ENCODE data around the gene N4BP3. TPM values are rescaled to one million over a fixed set of nuclear protein-coding genes. Genes with fewer than 3 reads are reported as not detected.
"Not testable (repeated sequence)": the region's sequence is repeated elsewhere in the genome, so short reads cannot be mapped to it uniquely, and the experiment has no call there.

N4BP3 gene
- total and polyA plus RNA-seq, 4 experiments from 2014 or later = 0.30 to 2.0 (median 1.1) TPM

DNA sequence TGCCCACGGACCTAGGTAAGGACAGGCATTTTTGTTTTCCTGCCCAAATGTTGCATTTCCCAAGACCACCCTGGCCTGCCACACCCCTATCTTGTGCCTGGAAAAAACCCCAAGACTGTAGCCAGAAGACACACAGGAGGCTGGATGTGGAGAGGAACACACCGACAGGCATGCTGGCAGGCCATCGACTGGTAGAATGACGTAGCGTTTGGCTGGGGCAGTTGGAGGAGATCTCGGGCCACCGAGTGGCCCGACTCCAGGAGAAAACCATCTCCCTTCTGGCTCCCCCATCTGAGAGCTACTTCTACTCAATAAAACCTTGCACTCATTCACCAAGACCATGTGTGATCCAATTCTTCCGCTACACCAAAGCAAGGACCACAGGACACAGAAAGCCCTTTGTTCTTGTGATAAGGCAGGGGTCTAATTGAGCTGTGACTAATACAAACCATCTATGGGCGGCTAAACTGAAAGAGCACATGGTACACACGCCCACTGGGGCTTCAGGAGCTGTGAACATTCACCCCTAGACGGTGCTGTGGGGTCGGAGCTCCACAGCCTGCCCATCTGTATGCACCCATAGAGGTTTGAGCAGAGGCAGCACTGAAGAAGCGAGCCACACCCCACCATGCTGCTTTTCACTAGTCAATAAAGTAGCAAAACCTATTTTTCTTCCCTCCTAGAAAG, 38.9 kb upstream of the N4BP3 start:
- no peak overlapping the region for H3K4me3 Mint-ChIP-seq
- H3K36me3 Mint-ChIP-seq = no peaks in the 10 kb centered on the region
- POLR2A ChIA-PET (ENCODE audit: partially characterized antibody) = interaction anchor here (0.5 kb wide), 1 partner anchor 81 kb away, joined by 3 read pairs; no protein-coding TSS in a partner anchor

DNA sequence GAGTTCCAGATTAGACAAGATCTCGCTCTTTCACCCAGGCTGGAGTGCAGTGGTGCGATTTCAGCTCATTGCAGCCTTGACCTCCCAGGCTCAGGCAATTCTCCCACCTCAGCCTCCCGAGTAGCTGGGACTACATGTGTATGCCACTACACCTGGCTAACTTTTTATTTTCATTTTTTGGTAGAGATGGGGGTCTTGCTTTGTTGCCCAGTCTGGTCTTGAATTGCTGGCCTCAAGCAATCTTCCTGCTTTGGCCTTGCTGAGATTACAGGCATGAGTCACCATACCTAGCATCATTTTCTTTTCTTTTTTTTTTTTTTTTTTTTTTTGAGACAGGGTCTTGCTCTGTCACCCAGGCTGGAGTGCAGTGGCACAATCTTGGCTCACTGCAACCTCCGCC, 36.4 kb upstream of the N4BP3 start:
- H3K27ac ChIP-seq (ENCODE audit: low read depth, low read length); H3K27me3 Mint-ChIP-seq; H3K9me3 ChIP-seq (ENCODE audit: control insufficient read depth in 1 of 2, low read length in 2 of 2); H3K4me1 ChIP-seq (ENCODE audit: insufficient read depth, low read length); H3K36me3 ChIP-seq (ENCODE audit: insufficient read depth, low read length); H3K27ac Mint-ChIP-seq; H3K4me3 ChIP-seq (ENCODE audit: low read length in 2 of 2); H3K9me3 Mint-ChIP-seq; H3K27me3 ChIP-seq (ENCODE audit: insufficient read depth, low read length); POLR2A ChIA-PET (ENCODE audit: partially characterized antibody); H3K4me1 Mint-ChIP-seq; H3K36me3 Mint-ChIP-seq; H3K4me3 Mint-ChIP-seq; DNase-seq: not testable (repeated sequence)
- intact Hi-C loops (cut with micrococcal nuclease) = loop anchor here (1.0 kb wide), 2 partner anchors 44 to 69 kb away; no protein-coding TSS in a partner anchor
- CTCF ChIA-PET (ENCODE audit: partially characterized antibody) = interaction anchor here (0.9 to 10.3 kb wide), 10 partner anchors 10 to 469 kb away, joined by 3 to 283 read pairs (median 12); partner anchors contain the start of gene NHP2

More for the DNA sequence above, 38.9 kb upstream of the N4BP3 start:
- H3K9me3 Mint-ChIP-seq = no peaks in the 10 kb centered on the region
- no peak overlapping the region for H3K4me3 ChIP-seq (ENCODE audit: low read length in 2 of 2)
- H3K27me3 Mint-ChIP-seq = peaks cover 0 to 3% of the 10 kb centered on the region in 2 donors
- H3K9me3 ChIP-seq (ENCODE audit: control insufficient read depth in 1 of 2, low read length in 2 of 2) = no peaks in the 10 kb centered on the region
- intact Hi-C loops (cut with micrococcal nuclease) = no loop called here
- no peaks in the 10 kb centered on the region for H3K36me3 ChIP-seq (ENCODE audit: insufficient read depth, low read length)
- H3K27ac Mint-ChIP-seq = no peak overlapping the region
- peaks cover 5% of the 10 kb centered on the region for H3K4me1 ChIP-seq (ENCODE audit: insufficient read depth, low read length)
- H3K27me3 ChIP-seq (ENCODE audit: insufficient read depth, low read length) = peaks cover 3% of the 10 kb centered on the region
- no peak overlapping the region for H3K27ac ChIP-seq (ENCODE audit: low read depth, low read length)
- H3K4me1 Mint-ChIP-seq = peaks cover 0 to 6% (median 2%) of the 10 kb centered on the region in 4 donors
- no peak for DNase-seq
- CTCF ChIA-PET (ENCODE audit: partially characterized antibody) = interaction anchor here (1.5 to 10.3 kb wide), 8 partner anchors 8 to 93 kb away, joined by 3 to 283 read pairs (median 21); partner anchors contain the start of gene NHP2

DNA sequence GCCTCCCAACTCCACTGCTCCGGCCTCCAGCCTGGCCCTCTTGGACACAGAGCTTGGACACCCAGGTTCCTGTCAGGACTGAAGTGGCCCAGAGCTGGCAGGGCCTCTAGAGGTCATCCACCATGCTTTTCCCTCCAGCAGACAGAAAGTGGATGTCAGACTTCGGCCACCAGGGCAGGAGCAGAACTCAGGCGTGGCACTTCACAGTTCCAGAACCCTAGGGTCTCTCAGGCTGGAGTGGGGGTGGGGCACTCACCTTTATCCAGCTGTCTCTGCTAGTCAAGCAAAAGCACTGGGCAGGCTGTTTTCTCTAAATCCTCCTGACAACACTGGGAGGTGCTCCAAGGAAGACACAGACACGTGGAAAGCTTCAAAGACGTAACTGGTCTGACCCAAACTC, 35.6 kb upstream of the N4BP3 start:
- H3K4me1 ChIP-seq (ENCODE audit: insufficient read depth, low read length) = peaks cover 5% of the 10 kb centered on the region
- H3K27me3 ChIP-seq (ENCODE audit: insufficient read depth, low read length) = peaks cover 3% of the 10 kb centered on the region
- Mint-ChIP-seq H3K4me3 (no peak overlapping the region), H3K36me3 (no peaks in the 10 kb centered on the region), H3K27me3 (peaks cover 3% of the 10 kb centered on the region in 2 donors), H3K27ac (no peak overlapping the region), H3K4me1 (peaks cover 0 to 6% (median 2%) of the 10 kb centered on the region in 4 donors), H3K9me3 (no peaks in the 10 kb centered on the region)
- no peak overlapping the region for H3K4me3 ChIP-seq (ENCODE audit: low read length in 2 of 2)
- no peak for DNase-seq
- no peak overlapping the region for H3K27ac ChIP-seq (ENCODE audit: low read depth, low read length)
- intact Hi-C loops (cut with micrococcal nuclease) = no loop called here
- H3K9me3 ChIP-seq (ENCODE audit: control insufficient read depth in 1 of 2, low read length in 2 of 2) = no peaks in the 10 kb centered on the region
- ChIA-PET CTCF (ENCODE audit: partially characterized antibody) (interaction anchor here (0.7 to 10.3 kb wide), 12 partner anchors 11 to 470 kb away, joined by 3 to 283 read pairs (median 6); partner anchors contain the start of gene NHP2), POLR2A (ENCODE audit: partially characterized antibody) (no interaction called here)
- H3K36me3 ChIP-seq (ENCODE audit: insufficient read depth, low read length) = no peaks in the 10 kb centered on the region

DNA sequence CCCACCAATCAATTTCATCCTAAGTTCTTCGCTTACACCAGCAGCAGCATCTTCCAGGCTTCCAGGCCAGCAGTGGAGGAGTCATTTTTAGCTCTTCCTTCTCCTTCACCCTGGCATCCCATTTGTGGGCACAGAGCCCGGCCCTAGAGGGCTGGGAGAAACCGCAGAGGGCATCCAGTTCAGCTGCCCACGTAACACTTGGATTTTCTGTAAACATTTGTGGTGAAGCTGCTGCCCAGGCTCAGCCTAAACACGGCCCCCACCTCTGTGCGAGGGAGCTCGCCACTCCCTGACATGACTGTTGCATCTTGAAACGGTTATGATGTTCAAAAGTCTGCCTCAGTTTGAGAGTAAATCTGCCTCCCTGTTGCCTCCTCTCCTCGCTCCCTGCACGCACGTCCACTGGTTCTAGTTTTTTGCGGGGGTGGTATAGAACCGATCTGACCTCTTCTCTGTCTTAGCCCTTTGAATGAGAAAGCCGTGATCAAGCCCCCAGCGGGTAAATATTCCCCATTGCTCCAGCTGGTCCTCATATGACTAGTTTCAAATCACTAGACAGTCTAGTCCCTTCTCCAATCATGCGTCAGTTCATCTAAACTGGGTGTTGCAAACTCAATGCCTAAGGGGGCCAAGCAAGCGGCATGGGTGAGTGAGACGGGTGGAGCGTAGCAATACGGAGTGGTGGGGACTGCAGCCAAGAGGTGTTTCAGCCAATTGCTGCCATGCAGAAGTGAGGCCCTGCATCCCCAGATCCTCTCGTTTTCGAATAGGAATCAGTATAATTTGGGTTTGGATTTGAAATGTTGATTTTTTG, 34.9 kb upstream of the N4BP3 start:
- no peak overlapping the region for H3K4me3 Mint-ChIP-seq
- H3K36me3 Mint-ChIP-seq = no peaks in the 10 kb centered on the region
- Histone ChIP-seq H3K4me3 (ENCODE audit: low read length in 2 of 2) (no peak overlapping the region), H3K9me3 (ENCODE audit: control insufficient read depth in 1 of 2, low read length in 2 of 2) (no peaks in the 10 kb centered on the region), H3K36me3 (ENCODE audit: insufficient read depth, low read length) (no peaks in the 10 kb centered on the region), H3K4me1 (ENCODE audit: insufficient read depth, low read length) (peaks cover 5% of the 10 kb centered on the region), H3K27ac (ENCODE audit: low read depth, low read length) (no peak overlapping the region), H3K27me3 (ENCODE audit: insufficient read depth, low read length) (peaks cover 3% of the 10 kb centered on the region)
- no peak for DNase-seq
- ChIA-PET CTCF (ENCODE audit: partially characterized antibody) (interaction anchor here (0.7 to 10.3 kb wide), 10 partner anchors 11 to 471 kb away, joined by 3 to 283 read pairs (median 5); partner anchors contain the start of gene NHP2), POLR2A (ENCODE audit: partially characterized antibody) (no interaction called here)
- H3K9me3 Mint-ChIP-seq = no peaks in the 10 kb centered on the region
- H3K4me1 Mint-ChIP-seq = peaks cover 0 to 6% (median 2%) of the 10 kb centered on the region in 4 donors
- peaks cover 4 to 7% of the 10 kb centered on the region in 2 donors for H3K27me3 Mint-ChIP-seq
- H3K27ac Mint-ChIP-seq = no peak overlapping the region
- intact Hi-C loops (cut with micrococcal nuclease) = no loop called here

DNA sequence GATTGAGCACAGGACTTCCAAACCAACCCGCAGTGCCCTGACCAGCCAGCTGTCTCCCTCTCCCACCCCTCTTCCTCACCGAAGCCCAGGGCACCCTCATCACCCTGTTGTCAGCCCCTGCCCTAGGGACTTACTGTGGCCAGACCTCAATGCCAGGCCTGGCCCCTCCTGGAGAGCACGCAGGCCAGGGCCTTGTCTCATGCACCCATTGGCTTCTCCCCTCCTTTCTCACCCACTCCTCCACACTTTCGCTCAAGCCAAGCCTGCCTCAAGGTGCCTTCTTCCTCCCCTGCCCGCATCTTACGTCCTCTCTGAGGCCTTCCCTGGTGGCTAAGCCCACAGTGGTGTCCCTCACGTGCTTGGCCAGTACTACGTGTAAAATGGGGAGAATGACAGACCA, 33.3 kb upstream of the N4BP3 start:
- intact Hi-C loops (cut with micrococcal nuclease) = no loop called here
- CTCF ChIA-PET (ENCODE audit: partially characterized antibody) = interaction anchor here (5.1 to 10.3 kb wide), 2 partner anchors 10 to 70 kb away, joined by 23 to 283 read pairs; partner anchors contain the start of gene NHP2

DNA sequence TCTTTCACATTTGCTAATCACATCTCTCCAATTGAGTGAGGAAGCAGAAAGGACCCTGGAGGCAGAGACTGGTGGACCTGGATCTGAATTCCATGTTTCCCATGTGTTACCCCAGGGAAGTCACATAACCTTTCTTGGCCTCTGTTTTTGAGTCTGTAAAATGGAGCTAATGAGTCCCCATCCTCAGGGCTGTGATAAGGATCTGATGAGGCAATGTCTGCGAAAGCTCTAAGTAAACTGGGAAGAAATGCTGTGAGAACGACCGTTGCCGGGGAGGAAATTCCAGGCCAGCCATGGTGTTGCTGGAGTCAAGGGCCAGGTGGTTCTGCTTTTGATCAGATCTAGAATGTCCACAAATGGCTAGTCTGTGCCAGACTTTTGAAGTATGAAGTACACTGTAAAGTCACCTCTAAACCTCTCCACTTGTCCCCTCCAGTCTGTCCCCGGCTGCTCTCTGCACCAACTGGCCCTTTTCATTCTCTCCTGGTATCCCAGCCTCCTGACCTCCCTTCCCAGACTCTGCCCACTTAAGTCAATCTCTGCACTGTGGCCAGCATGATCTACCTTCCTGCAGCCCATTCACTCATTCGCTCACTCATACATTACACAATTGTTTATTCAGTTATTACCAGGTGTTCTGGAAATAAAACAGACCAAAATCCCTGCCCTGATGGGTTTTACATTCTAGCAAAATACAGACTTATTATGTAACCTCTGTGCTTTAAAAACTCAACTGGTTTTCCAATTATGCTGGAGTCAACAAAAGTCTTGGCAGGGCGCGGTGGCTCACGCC, 32.5 kb upstream of the N4BP3 start:
- no peak for DNase-seq
- Histone ChIP-seq H3K9me3 (ENCODE audit: control insufficient read depth in 1 of 2, low read length in 2 of 2) (no peaks in the 10 kb centered on the region), H3K36me3 (ENCODE audit: insufficient read depth, low read length) (no peaks in the 10 kb centered on the region), H3K4me1 (ENCODE audit: insufficient read depth, low read length) (peaks cover 3% of the 10 kb centered on the region), H3K27ac (ENCODE audit: low read depth, low read length) (no peak overlapping the region), H3K4me3 (ENCODE audit: low read length in 2 of 2) (no peak overlapping the region), H3K27me3 (ENCODE audit: insufficient read depth, low read length) (peaks cover 1% of the 10 kb centered on the region)
- H3K9me3 Mint-ChIP-seq = no peaks in the 10 kb centered on the region
- ChIA-PET CTCF (ENCODE audit: partially characterized antibody) (interaction anchor here (5.1 to 10.3 kb wide), 2 partner anchors 9 to 70 kb away, joined by 23 to 283 read pairs; partner anchors contain the start of gene NHP2), POLR2A (ENCODE audit: partially characterized antibody) (no interaction called here)
- peaks cover 7 to 12% of the 10 kb centered on the region in 2 donors for H3K27me3 Mint-ChIP-seq
- H3K27ac Mint-ChIP-seq = no peak overlapping the region
- intact Hi-C loops (cut with micrococcal nuclease) = no loop called here
- no peak overlapping the region for H3K4me3 Mint-ChIP-seq
- H3K4me1 Mint-ChIP-seq = peaks cover 0 to 5% (median 2%) of the 10 kb centered on the region in 4 donors
- no peaks in the 10 kb centered on the region for H3K36me3 Mint-ChIP-seq

More for the DNA sequence above, 33.3 kb upstream of the N4BP3 start:
- peaks cover 5% of the 10 kb centered on the region for H3K4me1 ChIP-seq (ENCODE audit: insufficient read depth, low read length)
- no peaks in the 10 kb centered on the region for H3K9me3 Mint-ChIP-seq
- H3K27ac ChIP-seq (ENCODE audit: low read depth, low read length) = no peak overlapping the region
- H3K27ac Mint-ChIP-seq = no peak overlapping the region
- no peaks in the 10 kb centered on the region for H3K36me3 Mint-ChIP-seq
- H3K36me3 ChIP-seq (ENCODE audit: insufficient read depth, low read length) = no peaks in the 10 kb centered on the region
- no peak overlapping the region for H3K4me3 ChIP-seq (ENCODE audit: low read length in 2 of 2)
- H3K9me3 ChIP-seq (ENCODE audit: control insufficient read depth in 1 of 2, low read length in 2 of 2) = no peaks in the 10 kb centered on the region
- H3K27me3 Mint-ChIP-seq = peaks cover 7 to 12% of the 10 kb centered on the region in 2 donors
- H3K4me3 Mint-ChIP-seq = no peak overlapping the region
- no peak for DNase-seq
- POLR2A ChIA-PET (ENCODE audit: partially characterized antibody) = no interaction called here
- peaks cover 0 to 6% (median 3%) of the 10 kb centered on the region in 4 donors for H3K4me1 Mint-ChIP-seq
- H3K27me3 ChIP-seq (ENCODE audit: insufficient read depth, low read length) = peaks cover 3% of the 10 kb centered on the region
